Measurements from ENCODE around the gene FBXW5.

FBXW5 gene

GRCh38 chr9:136934277-136934676, 10.3 kb downstream of the FBXW5 start:
- H3K9me2 ChIP-seq (replicated peaks; ENCODE audit: low read depth, low read length) = no peaks in the 10 kb centered on the region
- no peaks in the 10 kb centered on the region for H4K20me1 ChIP-seq (ENCODE audit: insufficient read depth, low read length, poor library complexity, severe bottlenecking)
- H3K36me3 ChIP-seq (ENCODE audit: insufficient read depth, low read length) = no peaks in the 10 kb centered on the region; the same call in 1 of the 2 replicates
- H3K4me1 ChIP-seq (ENCODE audit: insufficient read depth, low read length, poor library complexity, severe bottlenecking) = no peaks in the 10 kb centered on the region
- no peak overlapping the region for H3K4me3 ChIP-seq (ENCODE audit: low read length, poor library complexity, severe bottlenecking)
- TF ChIP-seq CTCF (conservative IDR thresholded peaks at IDR 0.05; ENCODE audit: low read length) (no peak), EZH2phosphoT487 (IDR thresholded peaks at IDR 0.05; ENCODE audit: borderline replicate concordance) (no peak)
- H3F3A ChIP-seq (ENCODE audit: low read depth) = no peaks in the 10 kb centered on the region
- no peak overlapping the region for H2AFZ ChIP-seq (ENCODE audit: low read length)
- H3K79me2 ChIP-seq (ENCODE audit: insufficient read depth, low read length) = no peaks in the 10 kb centered on the region
- H3K27me3 ChIP-seq (ENCODE audit: insufficient read depth, low read length, poor library complexity, severe bottlenecking) = no peaks in the 10 kb centered on the region
- no peak overlapping the region for H3K9ac ChIP-seq (ENCODE audit: low read depth, low read length, poor library complexity, severe bottlenecking)
- H3K4me2 ChIP-seq (ENCODE audit: low read depth, low read length, poor library complexity, severe bottlenecking) = no peak overlapping the region
- no peaks in the 10 kb centered on the region for H3K9me3 ChIP-seq (ENCODE audit: insufficient read depth, low read depth, low read length)

GRCh38 chr9:136931611-136932130, 12.9 kb downstream of the FBXW5 start:
- no peaks in the 10 kb centered on the region for H3F3A ChIP-seq (ENCODE audit: low read depth)
- H3K9me3 ChIP-seq (ENCODE audit: insufficient read depth, low read depth, low read length) = no peaks in the 10 kb centered on the region
- no peak overlapping the region for H3K4me3 ChIP-seq (ENCODE audit: low read length, poor library complexity, severe bottlenecking)
- H3K9ac ChIP-seq (ENCODE audit: low read depth, low read length, poor library complexity, severe bottlenecking) = no peak overlapping the region
- H3K27me3 ChIP-seq (ENCODE audit: insufficient read depth, low read length, poor library complexity, severe bottlenecking) = no peaks in the 10 kb centered on the region
- TF ChIP-seq EZH2phosphoT487 (IDR thresholded peaks at IDR 0.05; ENCODE audit: borderline replicate concordance) (no peak), CTCF (conservative IDR thresholded peaks at IDR 0.05; ENCODE audit: low read length) (no peak)
- no peaks in the 10 kb centered on the region for H4K20me1 ChIP-seq (ENCODE audit: insufficient read depth, low read length, poor library complexity, severe bottlenecking)
- H3K9me2 ChIP-seq (replicated peaks; ENCODE audit: low read depth, low read length) = no peaks in the 10 kb centered on the region
- H3K36me3 ChIP-seq (ENCODE audit: insufficient read depth, low read length) = peaks cover 13% of the 10 kb centered on the region; the same call in 1 of the 2 replicates
- H2AFZ ChIP-seq (ENCODE audit: low read length) = no peak overlapping the region
- no peak overlapping the region for H3K4me2 ChIP-seq (ENCODE audit: low read depth, low read length, poor library complexity, severe bottlenecking)
- H3K79me2 ChIP-seq (ENCODE audit: insufficient read depth, low read length) = no peaks in the 10 kb centered on the region
- no peaks in the 10 kb centered on the region for H3K4me1 ChIP-seq (ENCODE audit: insufficient read depth, low read length, poor library complexity, severe bottlenecking)

DNA sequence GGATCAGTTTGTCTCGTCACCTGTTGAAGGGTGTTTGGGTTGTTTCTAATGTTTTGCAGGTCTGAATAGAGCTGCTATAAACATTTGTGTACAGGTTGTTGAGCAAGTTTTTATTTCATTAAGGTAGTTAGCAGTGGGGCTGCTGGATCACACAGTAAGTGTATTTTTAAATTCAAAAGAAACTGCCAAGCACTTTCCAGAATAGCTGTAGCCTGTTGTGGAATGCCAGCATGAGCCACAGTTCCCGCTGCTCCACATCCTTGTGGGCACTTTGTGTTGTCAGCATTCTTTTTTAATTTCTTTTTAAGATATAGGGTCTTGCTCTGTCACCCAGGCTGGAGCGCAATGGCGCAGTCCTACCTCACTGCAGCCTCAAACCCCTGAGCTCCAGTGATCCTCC, 14.5 kb downstream of the FBXW5 start:
- Histone ChIP-seq H3K9me2 (replicated peaks; ENCODE audit: low read depth, low read length) (no peaks in the 10 kb centered on the region), H3F3A (ENCODE audit: low read depth) (no peaks in the 10 kb centered on the region), H3K4me2 (ENCODE audit: low read depth, low read length, poor library complexity, severe bottlenecking) (no peak overlapping the region), H3K36me3 (ENCODE audit: insufficient read depth, low read length) (peaks cover 26% of the 10 kb centered on the region; the same call in 1 of the 2 replicates), H2AFZ (ENCODE audit: low read length) (no peak overlapping the region), H4K20me1 (ENCODE audit: insufficient read depth, low read length, poor library complexity, severe bottlenecking) (no peaks in the 10 kb centered on the region), H3K4me1 (ENCODE audit: insufficient read depth, low read length, poor library complexity, severe bottlenecking) (no peaks in the 10 kb centered on the region), H3K4me3 (ENCODE audit: low read length, poor library complexity, severe bottlenecking) (no peak overlapping the region), H3K9me3 (ENCODE audit: insufficient read depth, low read depth, low read length) (no peaks in the 10 kb centered on the region), H3K9ac (ENCODE audit: low read depth, low read length, poor library complexity, severe bottlenecking) (no peak overlapping the region), H3K27me3 (ENCODE audit: insufficient read depth, low read length, poor library complexity, severe bottlenecking) (no peaks in the 10 kb centered on the region), H3K79me2 (ENCODE audit: insufficient read depth, low read length) (no peaks in the 10 kb centered on the region)
- no peak for TF ChIP-seq EZH2phosphoT487 (IDR thresholded peaks at IDR 0.05; ENCODE audit: borderline replicate concordance)
- no peak for TF ChIP-seq CTCF (conservative IDR thresholded peaks at IDR 0.05; ENCODE audit: low read length)
